ENCODE measurements around the gene RIMS4.
A peak's percentile ranks its signal among the peaks of the same experiment; 100 is the strongest.

Gene RIMS4

DNA sequence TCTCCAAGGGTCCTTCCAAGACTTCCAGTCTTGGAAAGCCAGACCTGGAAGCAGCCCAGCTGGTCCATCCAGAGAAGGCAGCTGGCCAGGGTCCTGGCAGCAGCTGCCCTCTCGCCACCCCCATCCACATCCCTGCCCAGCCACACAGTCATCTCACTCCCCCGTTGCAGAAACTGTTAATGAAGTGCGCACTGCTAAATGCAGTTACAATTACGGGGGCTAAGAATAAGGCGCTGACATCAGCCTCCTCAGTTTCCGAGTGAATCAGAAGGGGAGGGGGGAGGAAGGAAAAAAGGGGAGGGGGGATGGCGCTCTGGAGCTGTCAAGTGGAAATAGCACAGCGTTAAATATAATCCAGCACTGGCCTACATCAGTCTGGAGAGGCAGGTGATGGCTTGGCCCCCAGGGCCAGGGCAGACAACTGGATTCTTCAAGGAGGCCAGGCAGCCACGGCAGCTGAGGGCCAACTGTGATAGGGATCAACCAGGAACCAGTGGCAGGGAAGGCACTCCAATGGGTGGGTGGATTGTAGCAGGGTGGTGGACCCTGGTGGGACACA, 6.9 kb downstream of the RIMS4 start:
- Histone ChIP-seq H3K9ac (ENCODE audit: low read length) (no peak overlapping the region), H4K20me1 (ENCODE audit: insufficient read depth, low read length) (no peaks in the 10 kb centered on the region), H3K4me1 (ENCODE audit: low read length) (no peaks in the 10 kb centered on the region), H3K4me3 (ENCODE audit: low read length) (no peak overlapping the region), H2AFZ (ENCODE audit: low read length) (no peak overlapping the region), H3K79me2 (ENCODE audit: low read length) (no peaks in the 10 kb centered on the region), H3K27me3 (replicated peaks; ENCODE audit: insufficient read depth, low read length) (peaks cover 23% of the 10 kb centered on the region), H3K36me3 (replicated peaks; ENCODE audit: insufficient read depth, low read length) (no peaks in the 10 kb centered on the region), H3K4me2 (ENCODE audit: low read depth, low read length) (no peak overlapping the region), H3F3A (ENCODE audit: insufficient read depth, low read length) (no peaks in the 10 kb centered on the region), H3K9me2 (replicated peaks; ENCODE audit: insufficient read depth, low read length) (no peaks in the 10 kb centered on the region), H3K27ac (ENCODE audit: low read length) (no peak overlapping the region), H3K9me3 (replicated peaks; ENCODE audit: insufficient read depth, low read length) (no peaks in the 10 kb centered on the region)
- DNase-seq: no peak
- TF ChIP-seq EZH2phosphoT487 (IDR thresholded peaks at IDR 0.05; ENCODE audit: low read length) (no peak), EZH2 (optimal IDR thresholded peaks at IDR 0.05; ENCODE audit: low read depth, low read length) (no peak)
- TF ChIP-seq, protein P1, sequence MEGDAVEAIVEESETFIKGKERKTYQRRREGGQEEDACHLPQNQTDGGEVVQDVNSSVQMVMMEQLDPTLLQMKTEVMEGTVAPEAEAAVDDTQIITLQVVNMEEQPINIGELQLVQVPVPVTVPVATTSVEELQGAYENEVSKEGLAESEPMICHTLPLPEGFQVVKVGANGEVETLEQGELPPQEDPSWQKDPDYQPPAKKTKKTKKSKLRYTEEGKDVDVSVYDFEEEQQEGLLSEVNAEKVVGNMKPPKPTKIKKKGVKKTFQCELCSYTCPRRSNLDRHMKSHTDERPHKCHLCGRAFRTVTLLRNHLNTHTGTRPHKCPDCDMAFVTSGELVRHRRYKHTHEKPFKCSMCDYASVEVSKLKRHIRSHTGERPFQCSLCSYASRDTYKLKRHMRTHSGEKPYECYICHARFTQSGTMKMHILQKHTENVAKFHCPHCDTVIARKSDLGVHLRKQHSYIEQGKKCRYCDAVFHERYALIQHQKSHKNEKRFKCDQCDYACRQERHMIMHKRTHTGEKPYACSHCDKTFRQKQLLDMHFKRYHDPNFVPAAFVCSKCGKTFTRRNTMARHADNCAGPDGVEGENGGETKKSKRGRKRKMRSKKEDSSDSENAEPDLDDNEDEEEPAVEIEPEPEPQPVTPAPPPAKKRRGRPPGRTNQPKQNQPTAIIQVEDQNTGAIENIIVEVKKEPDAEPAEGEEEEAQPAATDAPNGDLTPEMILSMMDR (IDR thresholded peaks at IDR 0.05; ENCODE audit: low read length): no peak

DNA sequence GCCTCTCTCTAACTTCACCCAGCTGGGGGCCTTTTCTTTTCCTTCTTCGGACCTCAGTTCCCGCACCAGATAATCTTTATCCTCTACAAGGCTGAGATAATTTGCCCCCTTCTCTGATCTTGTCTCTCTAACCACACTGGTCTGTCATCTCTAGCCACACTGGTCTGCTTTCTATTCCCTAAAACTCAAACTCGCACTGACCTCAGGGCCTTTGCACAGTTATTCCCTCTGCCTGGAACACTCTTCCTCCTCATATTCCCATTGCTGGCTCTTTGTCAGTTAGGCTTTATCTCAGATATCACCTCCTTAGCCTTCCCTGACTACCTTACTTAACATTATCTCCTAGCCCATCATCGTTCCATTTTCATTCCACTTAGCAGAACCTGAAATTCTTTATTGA, 7.6 kb downstream of the RIMS4 start:
- TF ChIP-seq, protein P1 (IDR thresholded peaks at IDR 0.05; ENCODE audit: low read length): no peak
- TF ChIP-seq EZH2 (optimal IDR thresholded peaks at IDR 0.05; ENCODE audit: low read depth, low read length) (no peak), EZH2phosphoT487 (IDR thresholded peaks at IDR 0.05; ENCODE audit: low read length) (no peak)
- no peaks in the 10 kb centered on the region for H3K4me1 ChIP-seq (ENCODE audit: low read length)

DNA sequence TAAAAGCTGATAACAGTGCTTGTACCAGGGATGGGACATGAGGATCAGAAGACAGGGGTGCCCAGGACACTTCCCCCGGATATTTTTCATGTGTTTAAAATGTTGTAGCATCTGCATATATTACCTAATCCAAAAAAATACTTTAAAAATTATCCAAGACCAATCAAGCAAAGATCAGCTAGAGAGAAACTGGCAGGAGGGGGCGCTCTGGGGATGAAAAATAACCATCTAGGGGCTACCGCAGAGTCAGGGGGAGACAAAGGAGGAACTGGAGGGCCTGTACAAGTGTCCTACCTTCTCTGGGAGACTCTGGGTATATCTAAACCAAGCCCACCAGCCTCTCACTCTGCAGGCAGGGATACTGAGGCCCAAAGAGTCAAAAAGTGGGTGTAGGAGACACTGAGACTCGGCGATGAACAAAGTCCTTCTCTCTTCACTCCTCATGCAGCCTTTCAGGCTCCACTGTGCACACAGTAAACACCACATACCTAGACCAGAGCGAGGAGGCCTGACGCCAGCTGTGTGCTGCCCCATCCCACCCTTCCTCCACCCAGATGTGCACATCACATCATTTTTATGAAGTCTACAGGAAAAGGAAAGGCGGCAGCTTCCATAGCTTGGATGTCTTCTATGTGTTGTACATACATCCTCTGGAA, 9.8 kb downstream of the RIMS4 start:
- Histone ChIP-seq H4K20me1 (ENCODE audit: insufficient read depth, low read length) (no peaks in the 10 kb centered on the region), H3K9me3 (replicated peaks; ENCODE audit: insufficient read depth, low read length) (no peaks in the 10 kb centered on the region), H2AFZ (ENCODE audit: low read length) (no peak overlapping the region), H3K4me1 (ENCODE audit: low read length) (no peaks in the 10 kb centered on the region), H3K9ac (ENCODE audit: low read length) (no peak overlapping the region), H3K4me3 (ENCODE audit: low read length) (no peak overlapping the region), H3K9me2 (replicated peaks; ENCODE audit: insufficient read depth, low read length) (no peaks in the 10 kb centered on the region), H3K36me3 (replicated peaks; ENCODE audit: insufficient read depth, low read length) (no peaks in the 10 kb centered on the region), H3K27ac (ENCODE audit: low read length) (no peak overlapping the region), H3K4me2 (ENCODE audit: low read depth, low read length) (no peak overlapping the region), H3K79me2 (ENCODE audit: low read length) (no peaks in the 10 kb centered on the region), H3K27me3 (replicated peaks; ENCODE audit: insufficient read depth, low read length) (peaks cover 3% of the 10 kb centered on the region; the same call in 1 of the 2 replicates), H3F3A (ENCODE audit: insufficient read depth, low read length) (no peaks in the 10 kb centered on the region)
- no peak for TF ChIP-seq EZH2 (optimal IDR thresholded peaks at IDR 0.05; ENCODE audit: low read depth, low read length)
- TF ChIP-seq, protein P1 (IDR thresholded peaks at IDR 0.05; ENCODE audit: low read length): peak; percentile 23
- no peak for DNase-seq

More for the DNA sequence above, 7.6 kb downstream of the RIMS4 start:
- no peak overlapping the region for H3K4me3 ChIP-seq (ENCODE audit: low read length)
- no peaks in the 10 kb centered on the region for H3F3A ChIP-seq (ENCODE audit: insufficient read depth, low read length)
- H3K27me3 ChIP-seq (replicated peaks; ENCODE audit: insufficient read depth, low read length): peaks cover 17% of the 10 kb centered on the region
- H3K27ac ChIP-seq (ENCODE audit: low read length): no peak overlapping the region
- no peak overlapping the region for H3K4me2 ChIP-seq (ENCODE audit: low read depth, low read length)
- no peak for DNase-seq
- H4K20me1 ChIP-seq (ENCODE audit: insufficient read depth, low read length): no peaks in the 10 kb centered on the region
- H3K9me2 ChIP-seq (replicated peaks; ENCODE audit: insufficient read depth, low read length): no peaks in the 10 kb centered on the region
- no peaks in the 10 kb centered on the region for H3K9me3 ChIP-seq (replicated peaks; ENCODE audit: insufficient read depth, low read length)
- no peaks in the 10 kb centered on the region for H3K79me2 ChIP-seq (ENCODE audit: low read length)
- no peak overlapping the region for H3K9ac ChIP-seq (ENCODE audit: low read length)
- no peak overlapping the region for H2AFZ ChIP-seq (ENCODE audit: low read length)
- H3K36me3 ChIP-seq (replicated peaks; ENCODE audit: insufficient read depth, low read length): no peaks in the 10 kb centered on the region

Measured in MM.1S (cell line).